Measurements from ENCODE around the gene LHPP.

LHPP gene

DNA sequence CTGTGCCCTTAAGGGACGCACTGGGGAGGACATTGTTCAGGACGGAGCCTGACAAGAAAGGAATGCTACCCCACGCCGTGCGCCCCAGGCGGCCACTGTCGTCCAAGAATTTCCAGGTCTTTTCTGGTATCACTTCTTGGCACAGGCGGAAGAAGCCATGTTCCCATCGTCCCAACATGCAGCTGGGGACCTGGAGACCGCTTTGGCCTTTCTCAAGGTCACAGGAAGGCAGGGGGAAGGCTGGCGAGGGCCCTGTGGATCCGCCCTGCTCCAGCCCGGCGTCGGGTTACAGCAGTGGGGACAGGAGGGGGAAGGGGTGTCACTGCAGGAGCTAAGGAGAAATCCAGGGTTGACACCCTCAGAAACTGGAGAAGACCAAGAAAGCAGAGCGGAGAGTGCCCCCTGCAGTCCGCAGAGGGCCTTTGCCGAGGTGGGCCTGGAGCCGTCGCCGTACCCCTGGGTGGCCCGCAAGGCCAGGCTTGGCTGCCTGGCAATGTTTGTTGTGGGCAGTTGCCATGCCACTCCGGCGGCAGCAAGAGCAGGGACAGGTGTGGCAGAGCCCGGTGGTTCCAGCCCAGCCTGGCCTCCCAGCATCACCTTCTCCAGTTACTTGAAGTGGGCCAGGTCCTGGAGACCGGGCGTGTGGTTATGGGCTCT, 104.1 kb downstream of the LHPP start:
- in situ Hi-C loops (cut with MboI; ENCODE audit: low pct_unique_long_range_greater_than_20kb, low sequenced_read_pairs, unreplicated experiment), result no loop called here
- TF ChIP-seq, protein P1, sequence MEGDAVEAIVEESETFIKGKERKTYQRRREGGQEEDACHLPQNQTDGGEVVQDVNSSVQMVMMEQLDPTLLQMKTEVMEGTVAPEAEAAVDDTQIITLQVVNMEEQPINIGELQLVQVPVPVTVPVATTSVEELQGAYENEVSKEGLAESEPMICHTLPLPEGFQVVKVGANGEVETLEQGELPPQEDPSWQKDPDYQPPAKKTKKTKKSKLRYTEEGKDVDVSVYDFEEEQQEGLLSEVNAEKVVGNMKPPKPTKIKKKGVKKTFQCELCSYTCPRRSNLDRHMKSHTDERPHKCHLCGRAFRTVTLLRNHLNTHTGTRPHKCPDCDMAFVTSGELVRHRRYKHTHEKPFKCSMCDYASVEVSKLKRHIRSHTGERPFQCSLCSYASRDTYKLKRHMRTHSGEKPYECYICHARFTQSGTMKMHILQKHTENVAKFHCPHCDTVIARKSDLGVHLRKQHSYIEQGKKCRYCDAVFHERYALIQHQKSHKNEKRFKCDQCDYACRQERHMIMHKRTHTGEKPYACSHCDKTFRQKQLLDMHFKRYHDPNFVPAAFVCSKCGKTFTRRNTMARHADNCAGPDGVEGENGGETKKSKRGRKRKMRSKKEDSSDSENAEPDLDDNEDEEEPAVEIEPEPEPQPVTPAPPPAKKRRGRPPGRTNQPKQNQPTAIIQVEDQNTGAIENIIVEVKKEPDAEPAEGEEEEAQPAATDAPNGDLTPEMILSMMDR (IDR thresholded peaks at IDR 0.05; ENCODE audit: extremely low read depth, insufficient read depth, missing control alignments), result peak; percentile 70
- DNase-seq (ENCODE audit: low spot score), result peak; percentile 71

DNA sequence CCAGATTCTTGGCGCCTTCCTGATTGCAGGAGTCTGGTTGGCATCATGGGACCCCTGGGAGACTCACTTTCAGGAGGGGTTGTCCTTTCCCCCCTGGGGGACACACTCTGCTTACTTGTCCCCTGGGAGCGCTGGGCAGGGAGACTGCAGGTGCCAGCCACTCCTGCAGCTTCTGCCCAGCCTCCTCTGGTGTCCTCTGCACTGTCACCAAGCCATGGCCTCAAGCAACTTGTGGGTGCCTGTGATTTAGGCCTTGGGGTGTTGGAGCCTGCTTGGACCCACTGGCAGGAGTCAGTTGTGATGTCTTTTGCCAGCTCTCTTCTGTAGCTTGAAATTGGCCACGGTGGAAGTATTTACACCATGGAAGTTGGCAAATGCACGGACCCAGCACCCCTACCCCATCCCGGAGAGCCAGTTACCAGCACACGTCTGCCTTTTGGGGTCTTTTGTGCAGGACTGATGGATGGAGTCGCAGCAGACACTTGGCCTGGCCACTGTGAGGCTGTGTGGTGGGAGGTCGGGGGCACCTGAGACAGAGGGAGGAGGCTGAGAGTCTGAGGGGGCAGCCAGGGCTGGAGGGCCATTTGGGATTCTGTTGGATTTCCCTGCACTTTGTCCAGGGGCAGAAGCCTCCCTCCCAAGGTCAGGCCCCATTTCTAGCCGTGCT, 104.7 kb downstream of the LHPP start:
- in situ Hi-C loops (cut with MboI; ENCODE audit: low pct_unique_long_range_greater_than_20kb, low sequenced_read_pairs, unreplicated experiment), result no loop called here
- TF ChIP-seq, protein P1 (IDR thresholded peaks at IDR 0.05; ENCODE audit: extremely low read depth, insufficient read depth, missing control alignments), result no peak
- DNase-seq (ENCODE audit: low spot score), result no peak

DNA sequence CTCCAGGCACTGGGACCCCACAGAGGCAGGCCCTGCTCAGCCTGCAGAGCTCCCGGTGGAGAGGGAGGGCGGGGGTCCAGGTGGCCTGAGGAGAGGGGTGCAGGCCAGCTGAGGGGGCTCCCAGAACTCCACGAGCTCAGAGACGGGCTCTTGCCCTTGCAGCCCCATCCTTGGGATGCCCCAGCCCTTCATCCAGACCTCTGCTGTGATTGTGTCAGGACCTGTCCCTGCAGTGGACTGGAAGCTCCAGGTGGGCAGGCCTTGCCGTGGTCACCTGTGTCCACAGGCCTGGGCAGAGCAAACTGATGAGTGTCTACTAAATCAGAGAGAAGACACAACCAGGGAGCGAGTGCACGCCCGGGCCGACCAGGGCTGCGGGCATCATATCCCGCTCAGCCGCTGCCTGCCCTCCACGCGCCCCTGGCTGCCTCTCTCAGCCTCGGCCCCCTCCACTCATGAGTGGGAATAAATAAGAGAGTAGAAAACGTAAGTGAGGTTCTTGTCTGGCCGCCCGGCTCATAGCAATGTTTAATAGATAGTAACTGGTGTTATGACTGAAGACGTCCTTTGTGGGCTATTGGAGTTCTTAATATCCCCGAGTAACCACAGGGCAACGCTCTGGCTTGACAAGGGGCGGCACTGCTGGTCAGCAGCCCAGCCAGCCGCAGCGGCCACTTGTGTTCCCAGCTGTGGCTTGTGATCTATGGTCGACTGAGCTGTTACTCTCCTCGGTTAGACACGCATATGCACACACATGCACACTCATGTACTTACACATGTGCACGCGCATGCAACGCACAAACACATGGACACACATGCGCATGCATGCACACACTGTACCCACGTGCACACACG, 105.6 kb downstream of the LHPP start:
- in situ Hi-C loops (cut with MboI; ENCODE audit: low pct_unique_long_range_greater_than_20kb, low sequenced_read_pairs, unreplicated experiment), result no loop called here
- TF ChIP-seq, protein P1 (IDR thresholded peaks at IDR 0.05; ENCODE audit: extremely low read depth, insufficient read depth, missing control alignments), result no peak
- DNase-seq (ENCODE audit: low spot score), result no peak

DNA sequence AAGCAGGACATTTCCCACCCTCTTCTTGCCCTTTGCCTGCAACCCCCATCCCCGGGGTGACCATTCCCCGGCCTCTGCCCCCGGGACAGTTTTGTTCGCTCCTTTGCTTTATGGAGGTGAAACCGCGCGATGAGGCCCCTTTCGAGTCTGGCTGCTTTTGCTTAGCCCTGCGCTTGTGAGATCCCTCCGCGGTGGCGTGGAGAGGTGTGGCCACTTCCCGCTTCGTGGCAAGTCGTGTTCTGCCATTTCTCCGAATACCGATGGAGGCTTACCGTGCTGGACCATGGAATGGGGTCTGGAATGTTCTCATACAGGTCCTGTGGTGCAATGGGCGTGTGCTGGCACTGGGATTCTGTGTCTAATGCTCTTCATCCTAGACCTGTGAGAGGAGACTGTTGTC, 106.7 kb downstream of the LHPP start:
- DNase-seq (ENCODE audit: low spot score), result no peak
- in situ Hi-C loops (cut with MboI; ENCODE audit: low pct_unique_long_range_greater_than_20kb, low sequenced_read_pairs, unreplicated experiment), result no loop called here
- TF ChIP-seq, protein P1 (IDR thresholded peaks at IDR 0.05; ENCODE audit: extremely low read depth, insufficient read depth, missing control alignments), result no peak

DNA sequence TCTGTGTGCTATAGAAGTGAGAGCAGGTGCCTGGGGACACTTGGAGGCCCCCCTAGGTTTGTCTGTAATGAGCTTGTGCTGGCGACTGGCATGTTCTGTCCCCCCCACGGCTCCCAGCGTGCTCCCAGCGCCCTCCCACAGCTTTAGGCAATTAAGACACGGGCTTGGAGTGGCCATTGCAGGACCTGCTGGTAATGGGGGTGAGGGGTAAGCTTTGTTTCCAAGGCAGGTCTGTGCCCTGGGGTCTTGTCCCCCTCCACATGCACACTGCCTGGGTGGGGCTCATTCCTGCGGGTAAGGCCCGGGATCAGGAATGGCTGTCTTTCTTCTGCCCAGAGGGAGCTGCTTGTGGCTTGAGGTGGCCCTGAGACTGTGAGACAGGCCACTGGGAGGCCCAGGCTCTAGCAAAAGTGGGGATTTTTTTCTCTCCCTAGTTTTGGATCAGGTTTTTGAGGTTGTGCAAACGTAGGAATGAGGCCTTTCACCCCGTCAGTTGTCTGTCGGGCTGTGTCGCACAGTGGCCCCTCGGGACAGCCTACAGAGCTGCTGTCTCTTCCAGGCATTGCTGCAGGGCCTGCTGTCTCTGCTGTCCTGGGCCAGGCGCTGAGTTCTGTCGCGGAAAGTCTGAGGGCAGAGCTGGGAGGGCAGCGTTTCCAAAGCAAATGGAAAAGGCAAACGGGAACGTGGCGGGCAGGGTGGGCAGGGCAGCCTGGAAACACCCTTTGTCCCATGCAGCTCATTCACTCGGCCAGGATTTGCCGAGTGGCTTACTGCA, 107.4 kb downstream of the LHPP start:
- DNase-seq (ENCODE audit: low spot score), result no peak
- in situ Hi-C loops (cut with MboI; ENCODE audit: low pct_unique_long_range_greater_than_20kb, low sequenced_read_pairs, unreplicated experiment), result no loop called here
- TF ChIP-seq, protein P1 (IDR thresholded peaks at IDR 0.05; ENCODE audit: extremely low read depth, insufficient read depth, missing control alignments), result no peak

Measured in GM13977 (cell line).